Measurements from ENCODE around the gene CTNND2.

CTNND2 gene

DNA sequence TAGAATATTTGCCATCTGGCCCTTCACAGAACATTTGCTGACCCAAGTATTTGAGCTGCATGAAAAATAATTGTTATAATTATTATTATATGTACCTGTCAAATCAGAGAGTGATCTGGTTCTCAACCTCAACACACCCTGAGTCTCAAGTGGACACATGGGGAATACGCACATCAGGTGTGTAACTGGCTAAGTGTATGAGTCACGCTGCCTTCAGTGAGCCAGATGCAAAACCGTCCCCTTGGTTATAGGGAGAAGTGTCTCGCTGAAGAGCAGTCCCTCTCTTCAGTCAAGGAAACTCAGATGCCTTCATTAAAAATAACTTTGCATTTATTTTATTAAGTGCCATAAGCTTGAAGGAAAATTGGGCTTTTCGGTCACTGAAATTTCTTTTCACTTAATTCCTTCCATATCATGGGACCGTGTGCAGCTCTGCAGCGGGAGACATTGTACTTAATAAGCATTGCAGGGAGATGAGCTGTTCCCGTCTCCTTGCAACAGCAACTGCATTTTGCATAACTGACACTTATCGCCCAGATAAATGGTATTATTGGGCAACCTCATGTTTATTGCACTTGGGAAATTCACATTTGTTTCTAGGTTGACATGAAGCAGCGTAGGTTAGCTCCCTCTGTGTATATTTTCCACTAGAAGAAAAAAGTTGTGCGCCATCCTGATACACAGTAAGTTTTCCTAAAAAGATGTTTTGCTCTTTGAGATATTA lies 630.9 kb downstream of the CTNND2 start:
- H3K4me3 ChIP-seq (ENCODE audit: low read depth, low read length) = no peak overlapping the region
- no peak for TF ChIP-seq CTCF (IDR thresholded peaks at IDR 0.05; ENCODE audit: low read depth, low read length, missing control alignments)

DNA sequence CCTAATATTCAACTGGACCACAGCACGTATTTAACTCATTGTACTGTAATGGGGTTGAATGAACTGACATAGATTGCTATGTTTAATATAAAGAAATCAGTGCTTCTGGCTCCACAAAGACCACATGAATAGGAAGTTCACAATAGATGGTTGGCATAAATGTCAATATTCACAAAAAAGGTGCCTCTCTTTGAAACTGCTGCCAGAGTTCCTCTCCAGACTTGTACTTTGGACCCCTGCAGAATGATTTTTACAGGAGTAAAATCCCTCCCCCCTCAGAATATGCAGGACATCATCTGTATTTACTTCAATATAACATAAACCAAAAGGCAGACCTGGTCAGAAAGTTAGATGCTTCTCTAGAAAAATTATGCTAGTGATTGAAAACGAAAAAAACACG lies 634.7 kb downstream of the CTNND2 start:
- DNase-seq (ENCODE audit: low read depth) = no peak
- TF ChIP-seq CTCF (IDR thresholded peaks at IDR 0.05; ENCODE audit: low read depth, low read length, missing control alignments) = no peak
- no peak overlapping the region for H3K4me3 ChIP-seq (ENCODE audit: low read depth, low read length)

More for the DNA sequence above, 630.9 kb downstream of the CTNND2 start:
- no peak for DNase-seq (ENCODE audit: low read depth)

- no peak overlapping the region for H3K4me3 ChIP-seq (ENCODE audit: low read depth, low read length)
- DNase-seq (ENCODE audit: low read depth) = no peak
- no peak for TF ChIP-seq CTCF (IDR thresholded peaks at IDR 0.05; ENCODE audit: low read depth, low read length, missing control alignments)
Measured at GRCh38 chr5:11268891-11269290, 635.4 kb downstream of the CTNND2 start.

DNA sequence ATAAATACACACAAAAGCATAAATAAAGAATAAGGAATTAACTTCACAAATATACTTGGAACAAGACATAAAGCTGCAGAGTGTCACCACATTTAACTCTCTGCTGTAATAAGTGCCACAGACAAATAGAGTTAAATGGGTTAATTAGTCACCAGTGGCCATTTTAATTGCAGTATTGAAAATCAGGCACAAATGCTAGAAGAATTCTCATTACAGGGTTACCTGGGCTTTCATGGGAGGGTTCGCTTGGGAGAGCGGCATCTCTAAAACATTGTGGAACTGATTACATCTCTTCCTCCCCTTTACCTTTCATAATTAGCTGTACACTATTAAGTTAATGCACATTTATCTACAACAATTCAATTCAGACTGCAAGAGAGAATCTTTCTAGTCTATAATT lies 637.9 kb downstream of the CTNND2 start:
- H3K4me3 ChIP-seq (ENCODE audit: low read depth, low read length) = no peak overlapping the region
- DNase-seq (ENCODE audit: low read depth) = no peak
- no peak for TF ChIP-seq CTCF (IDR thresholded peaks at IDR 0.05; ENCODE audit: low read depth, low read length, missing control alignments)

- DNase-seq (ENCODE audit: low read depth) = no peak
- H3K4me3 ChIP-seq (ENCODE audit: low read depth, low read length) = no peak overlapping the region
- TF ChIP-seq CTCF (IDR thresholded peaks at IDR 0.05; ENCODE audit: low read depth, low read length, missing control alignments) = no peak
Measured at GRCh38 chr5:11261241-11261640, 643.0 kb downstream of the CTNND2 start.

DNA sequence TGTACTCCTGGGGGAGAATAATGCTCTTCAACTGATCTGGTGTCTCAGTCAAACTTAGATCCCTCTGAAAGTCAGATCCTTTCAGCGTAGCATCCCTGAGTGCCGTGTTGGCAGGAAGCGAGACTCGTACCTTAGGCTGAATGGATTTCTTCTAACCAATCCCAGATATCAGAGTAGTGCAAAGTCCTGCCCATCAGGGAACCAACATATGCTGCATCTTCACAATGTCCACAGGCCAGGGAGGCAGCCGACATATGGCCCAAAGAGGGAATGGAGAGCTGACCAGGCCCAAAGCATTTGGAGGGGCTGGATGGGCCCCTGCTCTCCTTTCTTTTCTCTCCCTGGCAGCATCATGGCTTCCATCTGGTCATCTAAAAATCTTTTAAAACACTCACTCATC lies 646.2 kb downstream of the CTNND2 start:
- no peak overlapping the region for H3K4me3 ChIP-seq (ENCODE audit: low read depth, low read length)
- DNase-seq (ENCODE audit: low read depth) = no peak
- TF ChIP-seq CTCF (IDR thresholded peaks at IDR 0.05; ENCODE audit: low read depth, low read length, missing control alignments) = no peak

- H3K4me3 ChIP-seq (ENCODE audit: low read depth, low read length) = no peak overlapping the region
- TF ChIP-seq CTCF (IDR thresholded peaks at IDR 0.05; ENCODE audit: low read depth, low read length, missing control alignments) = no peak
- DNase-seq (ENCODE audit: low read depth) = no peak
Measured at GRCh38 chr5:11252523-11252922, 651.7 kb downstream of the CTNND2 start.

All from GM12864 (cell line).